SK-N-SH treated with all-trans-retinoic acid at 6 μM for 48 hours (cell line): ENCODE measurements around the gene UCHL3.

ENCODE experiments used
- ATAC-seq: fragments of 200-7000 bp; cut with Tn5 transposase; 3 replicates; pipeline ENCODE4 v1.9.1; 2020; ENCODE audit warnings: mild to moderate bottlenecking, moderate library complexity
- ARNTL ChIP-seq: fragments of 450-650 bp; formaldehyde crosslinking; IDR thresholded peaks from 2 replicates; pipeline ENCODE4 v1.5.0; 2020; ENCODE audit warnings: low read depth, mild to moderate bottlenecking, moderate library complexity, borderline replicate concordance
- BACH2 ChIP-seq: fragments of 250-450 bp; sonication (Bioruptor Pico); IDR thresholded peaks from 2 replicates; pipeline ENCODE4 v1.9.0; 2021; ENCODE audit warnings: mild to moderate bottlenecking, borderline replicate concordance
- CREB5 ChIP-seq: fragments of 250-450 bp; sonication (Bioruptor Pico); IDR thresholded peaks from 2 replicates; pipeline ENCODE4 v1.5.1; 2020; ENCODE audit warnings: low read depth, mild to moderate bottlenecking, moderate library complexity
- CSDC2 ChIP-seq: fragments of 250-450 bp; sonication (Bioruptor Pico); IDR thresholded peaks from 2 replicates; pipeline ENCODE4 v1.5.0; 2020; ENCODE audit warnings: mild to moderate bottlenecking, moderate library complexity
- CSRNP3 ChIP-seq: fragments of 250-450 bp; sonication (Bioruptor Pico); IDR thresholded peaks from 2 replicates; pipeline ENCODE4 v1.5.1; 2021; ENCODE audit warnings: mild to moderate bottlenecking, moderate library complexity
- GLIS3 ChIP-seq: fragments of 250-450 bp; sonication (Bioruptor Pico); IDR thresholded peaks from 2 replicates; pipeline ENCODE4 v1.5.0; 2020; ENCODE audit warnings: mild to moderate bottlenecking, moderate library complexity
- ISL1 ChIP-seq: fragments of 250-450 bp; sonication (Bioruptor Pico); IDR thresholded peaks from 2 replicates; pipeline ENCODE4 v2.1.2; 2022; ENCODE audit warnings: mild to moderate bottlenecking, moderate library complexity
- OSR1 ChIP-seq: fragments of 250-450 bp; sonication (Bioruptor Pico); IDR thresholded peaks from 2 replicates; pipeline ENCODE4 v1.8.0; 2022; ENCODE audit warnings: moderate library complexity, mild to moderate bottlenecking, inconsistent platforms
- PATZ1 ChIP-seq: fragments of 250-450 bp; sonication (Bioruptor Pico); IDR thresholded peaks from 2 replicates; pipeline ENCODE4 v1.8.0; 2020; ENCODE audit warnings: mild to moderate bottlenecking, moderate library complexity, borderline replicate concordance
- PPARA ChIP-seq: fragments of 250-450 bp; sonication (Bioruptor Pico); IDR thresholded peaks from 2 replicates; pipeline ENCODE4 v1.5.0; 2020; ENCODE audit warnings: mild to moderate bottlenecking, borderline replicate concordance
- RARB ChIP-seq: fragments of 250-450 bp; sonication (Bioruptor Pico); IDR thresholded peaks from 2 replicates; pipeline ENCODE4 v1.8.0; 2021; ENCODE audit warnings: mild to moderate bottlenecking, moderate library complexity
- SNAI2 ChIP-seq: fragments of 250-450 bp; sonication (Bioruptor Pico); IDR thresholded peaks from 2 replicates; pipeline ENCODE4 v1.5.0; 2020; ENCODE audit warnings: mild to moderate bottlenecking, moderate library complexity
- TCF4 ChIP-seq: fragments of 250-450 bp; sonication (Bioruptor Pico); IDR thresholded peaks from 2 replicates; pipeline ENCODE4 v1.8.0; 2021; ENCODE audit warnings: mild to moderate bottlenecking, moderate library complexity, borderline replicate concordance
- TOX ChIP-seq: fragments of 250-450 bp; sonication (Bioruptor Pico); IDR thresholded peaks from 2 replicates; pipeline ENCODE4 v1.8.0; 2021; ENCODE audit warnings: mild to moderate bottlenecking, moderate library complexity, borderline replicate concordance
- TSHZ2 ChIP-seq: fragments of 250-450 bp; sonication (Bioruptor Pico); IDR thresholded peaks from 2 replicates; pipeline ENCODE4 v1.5.0; 2020; ENCODE audit warnings: mild to moderate bottlenecking, moderate library complexity
- ZC3H10 ChIP-seq: fragments of 250-450 bp; sonication (Bioruptor Pico); IDR thresholded peaks from 2 replicates; pipeline ENCODE4 v1.5.1; 2021; ENCODE audit warnings: mild to moderate bottlenecking, moderate library complexity
- ZFP3 ChIP-seq: fragments of 250-450 bp; sonication (Bioruptor Pico); IDR thresholded peaks from 2 replicates; pipeline ENCODE4 v1.5.0; 2020; ENCODE audit warnings: mild to moderate bottlenecking, moderate library complexity
- ZNF565 ChIP-seq: fragments of 450-650 bp; formaldehyde crosslinking; conservative IDR thresholded peaks from 2 replicates; pipeline ENCODE4 v1.5.0; 2020; ENCODE audit warnings: low read depth, mild to moderate bottlenecking, moderate library complexity
- ZNF8 ChIP-seq: fragments of 450-650 bp; formaldehyde crosslinking; IDR thresholded peaks from 2 replicates; pipeline ENCODE4 v1.5.0; 2020; ENCODE audit warnings: mild to moderate bottlenecking, moderate library complexity

Gene UCHL3

DNA sequence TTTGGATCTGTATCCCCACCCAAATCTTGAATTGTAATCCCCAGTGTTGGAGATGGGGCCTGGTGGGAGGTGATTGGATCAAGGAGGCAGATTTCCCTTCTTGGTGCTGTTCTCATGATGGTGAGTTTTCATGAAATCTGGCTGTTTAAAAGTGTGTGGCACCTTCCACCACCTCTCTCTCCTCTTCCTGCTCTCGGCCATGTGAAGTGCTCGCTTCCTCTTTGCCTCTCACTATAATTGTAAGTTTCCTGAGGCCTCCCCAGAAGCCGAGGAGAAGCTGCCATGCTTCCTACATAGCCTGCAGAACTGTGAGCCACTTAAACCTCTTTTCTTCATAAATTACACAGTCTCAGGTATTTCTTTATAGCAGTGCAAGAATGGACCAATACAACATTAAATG lies 27.6 kb upstream of the UCHL3 start:
- TF ChIP-seq CSRNP3 (CRISPR knock-in tag) (no peak), SNAI2 (CRISPR knock-in tag) (no peak), ZNF565 (CRISPR knock-in tag) (no peak), CSDC2 (no peak), ISL1 (CRISPR knock-in tag) (no peak), GLIS3 (CRISPR knock-in tag) (no peak), CREB5 (CRISPR knock-in tag) (no peak), OSR1 (no peak), RARB (CRISPR knock-in tag) (no peak), PATZ1 (CRISPR knock-in tag) (no peak), PPARA (no peak), ARNTL (CRISPR knock-in tag) (no peak), TOX (CRISPR knock-in tag) (no peak), TCF4 (no peak), BACH2 (CRISPR knock-in tag) (no peak), ZNF8 (CRISPR knock-in tag) (no peak)
- TF ChIP-seq, all 23 proteins: peak for 0
- no peak for ATAC-seq

DNA sequence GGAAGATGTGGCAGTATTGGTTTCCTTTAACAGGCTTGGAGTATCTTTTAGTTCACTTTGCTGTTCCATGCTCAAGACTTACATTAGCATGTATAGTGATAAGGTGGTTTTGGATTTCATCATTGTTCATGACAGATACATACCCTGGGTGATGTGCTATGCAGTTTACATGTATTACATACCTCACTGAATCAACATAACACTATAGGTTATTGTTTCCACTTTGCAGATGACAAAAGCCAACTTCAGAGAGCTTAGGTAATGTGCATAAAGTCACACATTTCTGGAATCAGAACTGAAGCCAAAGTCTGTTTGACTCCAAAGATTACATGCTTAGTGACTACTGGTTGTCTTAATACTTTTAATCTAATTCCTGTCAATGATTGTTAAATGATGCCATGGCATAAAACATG lies 19.0 kb upstream of the UCHL3 start:
- no peak for TF ChIP-seq PPARA
- no peak for TF ChIP-seq ZNF565 (CRISPR knock-in tag)
- no peak for TF ChIP-seq CSRNP3 (CRISPR knock-in tag)
- no peak for TF ChIP-seq ZFP3 (CRISPR knock-in tag)
- no peak for TF ChIP-seq ISL1 (CRISPR knock-in tag)
- ATAC-seq: no peak

DNA sequence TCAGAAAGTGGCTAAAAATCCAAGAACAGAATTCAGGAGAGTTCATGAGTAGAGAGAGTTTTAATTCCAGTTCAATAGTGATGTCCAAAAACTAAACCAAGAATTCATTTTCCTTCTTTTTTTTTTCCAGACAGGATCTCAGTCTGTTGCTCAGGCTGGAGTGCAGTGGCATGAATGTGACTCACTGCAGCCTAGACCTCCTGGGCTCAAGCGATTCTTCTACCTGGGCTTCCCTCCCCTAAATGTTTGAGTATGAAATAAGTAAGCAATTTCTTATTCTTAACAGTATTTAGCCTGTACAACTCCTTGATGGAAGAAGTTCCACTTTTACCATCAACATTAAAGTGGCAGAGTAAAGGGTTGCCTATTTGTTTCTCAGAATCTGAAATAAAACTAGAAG lies 15.7 kb upstream of the UCHL3 start:
- TF ChIP-seq ISL1 (CRISPR knock-in tag) (no peak), ARNTL (CRISPR knock-in tag) (no peak), SNAI2 (CRISPR knock-in tag) (no peak), CSDC2 (no peak), TSHZ2 (no peak), ZC3H10 (CRISPR knock-in tag) (no peak), OSR1 (no peak), RARB (CRISPR knock-in tag) (no peak), GLIS3 (CRISPR knock-in tag) (no peak), PPARA (no peak), TCF4 (no peak)
- ATAC-seq: no peak
